HG02588 (cell line): ENCODE results near the gene MTA2.
"Not testable (repeated sequence)": the region's sequence is repeated elsewhere in the genome, so short reads cannot be mapped to it uniquely, and the experiment has no call there.

Experiments used
- ATAC-seq: cut with Tn5 transposase; IDR thresholded peaks from one replicate; pipeline ENCODE4 v1.9.1; 2021; ENCODE audit warnings: mild to moderate bottlenecking, moderate library complexity; ENCODE audit not compliant: unreplicated experiment

MTA2 gene

DNA sequence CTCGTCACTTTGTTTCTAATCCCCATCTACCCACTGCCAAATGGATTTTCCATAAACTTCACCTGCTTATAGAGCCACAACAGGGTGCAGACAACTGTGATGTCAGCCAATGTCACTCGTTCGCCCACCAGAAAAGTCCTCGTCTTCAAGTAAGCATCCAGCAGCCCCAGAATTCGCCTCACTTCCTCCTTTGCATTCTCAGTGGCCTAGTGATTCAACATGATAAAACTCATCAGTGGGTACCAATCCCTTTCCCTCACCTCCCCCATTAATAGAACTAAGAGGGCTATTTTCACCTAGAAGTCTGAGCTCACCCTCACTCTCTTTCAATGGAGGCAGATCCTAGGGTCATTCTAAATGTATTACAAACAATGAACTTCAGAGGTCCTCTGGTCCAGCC lies 30.8 kb downstream of the MTA2 start:
- not testable (repeated sequence) for ATAC-seq

DNA sequence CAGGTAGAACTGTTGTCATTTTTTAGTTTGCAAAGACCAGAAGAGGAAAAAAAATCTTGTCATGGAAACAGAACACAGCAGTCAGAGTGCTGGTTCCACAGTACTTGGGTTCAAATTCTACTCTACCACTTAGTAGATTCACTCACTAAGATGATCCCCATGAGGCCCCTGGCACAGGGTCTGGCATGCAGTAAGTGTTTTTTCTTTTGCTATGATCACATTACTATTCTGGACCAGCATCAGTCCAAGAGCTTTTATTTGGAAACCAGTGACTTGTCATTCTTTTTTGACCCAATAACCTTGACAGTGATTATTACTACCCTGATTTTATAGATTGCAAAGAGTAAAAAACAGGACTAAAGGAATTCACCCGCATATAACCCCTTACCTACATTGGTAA lies 32.1 kb downstream of the MTA2 start:
- no peak for ATAC-seq

- no peak for ATAC-seq
Observed at GRCh38 chr11:62567018-62567633, 34.5 kb downstream of the MTA2 start.

- ATAC-seq: no peak
Observed at GRCh38 chr11:62566247-62566646, 35.4 kb downstream of the MTA2 start.

GRCh38 chr11:62565100-62565802 lies 36.4 kb downstream of the MTA2 start:
- ATAC-seq: no peak

- not testable (repeated sequence) for ATAC-seq
Observed at GRCh38 chr11:62561677-62562230, 39.9 kb downstream of the MTA2 start.

DNA sequence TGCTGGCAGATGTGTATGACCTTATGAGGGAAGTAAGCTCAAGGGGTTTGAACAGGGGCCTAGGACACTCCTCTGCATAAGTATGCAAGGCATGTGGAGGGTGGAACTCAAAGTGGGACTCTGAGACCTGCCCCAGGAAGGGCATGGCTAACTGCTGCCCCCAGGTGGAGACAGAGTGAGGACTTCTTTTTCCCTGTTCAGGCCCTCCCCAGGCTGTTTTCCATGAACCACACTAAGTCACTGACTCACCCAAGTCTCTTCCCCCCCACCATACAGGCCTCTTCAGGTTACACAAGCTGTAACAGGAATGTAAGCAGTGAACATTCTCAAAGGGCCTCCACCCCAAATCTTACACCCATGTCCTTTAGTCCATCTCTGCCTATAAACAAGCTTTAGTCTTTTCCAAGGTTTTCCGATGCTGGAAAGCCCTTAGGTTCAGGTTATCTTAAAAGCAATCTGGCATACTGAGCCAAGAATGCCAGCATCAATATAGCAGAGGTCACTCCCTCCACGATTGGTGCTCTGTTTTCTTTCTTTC lies 41.0 kb downstream of the MTA2 start:
- ATAC-seq: no peak

DNA sequence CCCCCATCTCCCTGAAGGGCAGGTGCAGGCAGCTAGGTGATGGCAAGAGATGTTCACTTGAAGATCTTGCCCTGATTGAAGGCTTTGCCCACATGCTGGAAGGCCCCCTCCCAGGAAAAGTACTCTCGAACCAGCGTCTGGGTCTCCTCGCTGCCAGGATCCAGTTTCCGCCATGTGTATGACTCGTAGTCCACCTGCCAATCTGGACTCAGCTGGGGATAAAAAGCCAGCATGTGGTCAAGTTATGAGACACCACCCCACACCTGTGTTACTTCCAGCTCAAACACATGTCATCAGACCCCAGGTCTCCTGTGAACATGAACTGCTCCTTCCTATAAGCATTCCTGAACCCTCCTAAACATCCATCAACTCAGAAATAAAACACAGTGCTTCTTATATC lies 42.0 kb downstream of the MTA2 start:
- ATAC-seq: not testable (repeated sequence)

GRCh38 chr11:62559204-62559603 lies 42.5 kb downstream of the MTA2 start:
- ATAC-seq: no peak

DNA sequence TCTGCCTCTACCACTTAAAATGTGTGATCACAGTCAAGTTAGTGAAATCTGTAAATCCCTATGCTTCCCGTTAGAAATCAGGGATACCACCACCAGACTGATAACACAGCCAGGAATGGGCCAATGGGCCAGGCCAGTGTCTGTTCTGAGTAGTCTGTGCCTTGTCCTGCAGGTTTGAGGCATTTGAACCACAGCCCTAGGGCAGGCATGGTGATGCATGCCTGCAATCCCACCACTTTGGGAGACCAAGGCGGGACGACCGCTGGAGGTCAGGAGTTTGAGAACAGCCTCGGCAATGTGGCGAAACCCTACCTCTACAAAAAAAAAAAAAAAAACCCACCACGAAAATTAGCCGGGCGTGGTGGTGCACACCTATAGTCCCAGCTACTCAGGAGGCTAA lies 43.0 kb downstream of the MTA2 start:
- no peak for ATAC-seq

GRCh38 chr11:62556875-62557631 lies 44.6 kb downstream of the MTA2 start:
- no peak for ATAC-seq

DNA sequence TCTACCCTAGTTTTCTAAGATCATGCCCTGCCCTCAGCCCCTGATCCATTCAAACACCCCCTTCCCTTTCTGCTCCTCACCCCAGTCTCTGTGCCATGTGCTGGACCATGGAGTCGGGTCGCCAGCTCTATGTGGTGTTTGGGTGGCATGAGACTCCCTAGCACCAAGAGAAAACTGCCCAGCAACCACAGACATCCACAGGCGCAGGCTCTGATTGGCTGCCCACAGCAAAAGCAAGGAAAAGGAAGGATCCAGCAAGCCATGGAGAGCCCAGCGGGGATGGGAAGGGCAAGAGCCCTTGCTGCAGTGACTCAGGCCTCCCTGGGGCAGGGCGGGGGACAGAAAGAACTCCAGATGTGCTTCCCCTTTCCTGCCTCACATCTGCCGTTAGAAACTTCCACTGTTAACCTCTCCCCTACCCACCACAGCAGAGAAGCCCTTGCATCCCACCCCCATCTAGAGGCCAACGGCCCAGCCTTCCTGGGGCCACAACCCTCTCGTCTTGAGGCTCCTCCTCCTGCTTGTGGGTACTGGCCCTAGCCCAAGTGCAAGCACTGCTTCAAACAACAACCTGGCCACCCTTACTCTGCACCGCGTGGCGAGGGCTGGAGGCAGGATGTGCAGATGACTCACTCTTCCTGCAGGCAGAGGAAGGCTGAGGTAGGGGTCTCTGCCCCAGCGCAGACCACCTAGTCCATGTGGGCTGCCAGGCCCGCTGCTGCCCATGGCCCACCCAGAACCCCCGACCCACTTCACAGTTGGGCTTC lies 45.4 kb downstream of the MTA2 start:
- no peak for ATAC-seq

DNA sequence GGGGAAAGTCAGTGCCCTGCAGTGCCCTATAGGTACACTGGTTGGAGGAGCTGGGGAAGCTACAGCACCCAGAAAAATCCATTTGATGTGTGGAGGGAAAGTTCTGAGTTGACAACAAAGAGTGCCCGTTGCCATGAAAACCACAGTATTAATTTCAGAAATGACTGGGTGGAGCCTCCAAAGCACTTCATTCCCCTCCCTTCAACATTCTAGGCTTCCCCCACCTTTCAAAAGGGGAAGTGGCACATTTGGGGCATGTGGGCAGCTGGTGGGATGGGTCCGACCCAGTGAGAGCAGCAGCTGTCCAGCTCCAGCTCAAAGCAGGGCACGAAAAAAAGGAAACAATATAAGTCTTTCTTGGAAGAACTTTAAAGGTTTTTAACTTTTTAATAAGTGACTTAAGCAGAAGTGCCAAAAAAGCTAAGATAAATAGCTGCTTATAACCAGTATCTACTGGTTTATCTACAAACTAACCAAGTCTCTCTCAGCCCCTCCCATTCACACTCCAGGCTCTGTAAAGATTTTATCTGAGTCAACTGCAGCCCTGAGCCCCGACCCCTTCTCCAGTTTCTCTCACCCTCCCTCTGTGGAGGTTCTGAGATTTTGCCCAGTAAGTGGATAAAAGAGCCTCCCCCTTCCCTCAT lies 46.1 kb downstream of the MTA2 start:
- peak; percentile 34 for ATAC-seq

GRCh38 chr11:62554387-62555167 lies 47.1 kb downstream of the MTA2 start:
- no peak for ATAC-seq

GRCh38 chr11:62553839-62554361 lies 47.8 kb downstream of the MTA2 start:
- no peak for ATAC-seq

GRCh38 chr11:62553080-62553838 lies 48.4 kb downstream of the MTA2 start:
- no peak for ATAC-seq

DNA sequence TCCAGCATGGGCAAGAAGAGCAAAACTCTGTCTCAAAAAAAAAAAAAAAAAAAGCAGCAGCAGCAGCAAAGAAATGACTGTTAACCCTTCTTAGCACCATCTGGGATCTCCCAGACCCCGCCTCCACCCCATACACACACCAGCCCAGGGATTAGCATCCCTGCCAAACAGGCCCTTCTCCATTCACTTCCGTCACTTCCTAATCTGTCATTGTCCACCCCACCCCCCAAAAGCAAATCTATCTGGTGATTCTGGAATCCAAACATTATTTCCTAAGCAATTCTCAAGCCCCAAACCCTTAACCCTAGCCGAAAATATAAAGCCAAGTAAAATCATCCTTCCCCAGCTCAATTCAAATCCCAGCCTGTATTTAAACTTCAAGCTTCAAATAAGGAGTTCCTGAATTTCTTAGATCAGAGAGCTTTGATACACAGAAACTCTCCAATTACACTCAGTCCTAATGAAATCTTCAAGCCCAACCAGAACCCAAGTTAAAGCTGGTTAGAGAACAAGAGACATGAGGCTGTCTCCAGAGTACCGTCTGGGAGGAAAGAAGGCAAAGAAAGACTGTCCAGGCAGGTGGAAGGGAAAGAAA lies 49.1 kb downstream of the MTA2 start:
- no peak for ATAC-seq

- not testable (repeated sequence) for ATAC-seq
Observed at GRCh38 chr11:62550478-62550877, 51.2 kb downstream of the MTA2 start.
